ENCODE results near the gene SCLY.

DNA sequence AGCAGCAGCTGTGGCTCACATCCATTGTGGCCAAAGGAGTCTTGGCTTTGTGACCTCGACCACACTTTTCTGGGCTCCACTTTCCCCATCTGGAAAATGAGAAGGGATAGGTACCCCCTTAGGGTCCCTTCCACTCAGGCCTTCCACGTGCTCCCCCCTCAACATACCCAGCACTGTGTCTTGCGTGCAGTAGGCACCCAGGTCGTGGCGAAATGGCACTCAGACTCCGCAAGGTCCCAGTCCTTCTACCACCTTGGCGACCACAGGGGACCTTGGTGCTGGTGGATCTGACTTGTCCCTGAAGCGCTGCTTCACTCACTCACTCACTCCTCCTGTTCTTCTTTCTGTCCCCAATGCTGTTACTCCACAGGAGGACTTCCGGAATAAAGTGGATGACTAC lies 19.9 kb upstream of the SCLY start:
- TF ChIP-seq, protein P1, sequence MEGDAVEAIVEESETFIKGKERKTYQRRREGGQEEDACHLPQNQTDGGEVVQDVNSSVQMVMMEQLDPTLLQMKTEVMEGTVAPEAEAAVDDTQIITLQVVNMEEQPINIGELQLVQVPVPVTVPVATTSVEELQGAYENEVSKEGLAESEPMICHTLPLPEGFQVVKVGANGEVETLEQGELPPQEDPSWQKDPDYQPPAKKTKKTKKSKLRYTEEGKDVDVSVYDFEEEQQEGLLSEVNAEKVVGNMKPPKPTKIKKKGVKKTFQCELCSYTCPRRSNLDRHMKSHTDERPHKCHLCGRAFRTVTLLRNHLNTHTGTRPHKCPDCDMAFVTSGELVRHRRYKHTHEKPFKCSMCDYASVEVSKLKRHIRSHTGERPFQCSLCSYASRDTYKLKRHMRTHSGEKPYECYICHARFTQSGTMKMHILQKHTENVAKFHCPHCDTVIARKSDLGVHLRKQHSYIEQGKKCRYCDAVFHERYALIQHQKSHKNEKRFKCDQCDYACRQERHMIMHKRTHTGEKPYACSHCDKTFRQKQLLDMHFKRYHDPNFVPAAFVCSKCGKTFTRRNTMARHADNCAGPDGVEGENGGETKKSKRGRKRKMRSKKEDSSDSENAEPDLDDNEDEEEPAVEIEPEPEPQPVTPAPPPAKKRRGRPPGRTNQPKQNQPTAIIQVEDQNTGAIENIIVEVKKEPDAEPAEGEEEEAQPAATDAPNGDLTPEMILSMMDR (IDR thresholded peaks at IDR 0.05; ENCODE audit: poor library complexity), result no peak
- TF ChIP-seq EZH2 (IDR thresholded peaks at IDR 0.05; ENCODE audit: borderline replicate concordance) (no peak), EZH2phosphoT487 (IDR thresholded peaks at IDR 0.05; ENCODE audit: low read depth, severe bottlenecking, unreplicated experiment) (no peak)

Data from hepatocyte (in vitro differentiated cells).